MM.1S (cell line): ENCODE data around the gene ZNF547.

Source experiments
- DNase-seq: peaks from one replicate; pipeline ENCODE4 v3.0.0-alpha.2; 2015
- H2AFZ ChIP-seq: fragments of 300-600 bp; sonication (generic); 2 replicates; pipeline ENCODE4 v1.6.0; 2016; ENCODE audit warnings: antibody characterized with exemption, low read length
- H3F3A ChIP-seq: fragments of 300-600 bp; sonication (generic); 2 replicates; pipeline ENCODE4 v1.6.1; 2016; ENCODE audit warnings: mild to moderate bottlenecking, antibody characterized with exemption, low read length, moderate library complexity, mixed read lengths; ENCODE audit not compliant: insufficient read depth
- H3K27ac ChIP-seq: fragments of 300-600 bp; sonication (generic); 2 replicates; pipeline ENCODE4 v1.5.1; 2016; ENCODE audit warnings: mild to moderate bottlenecking, low read length
- H3K27me3 ChIP-seq: fragments of 300-600 bp; sonication (generic); replicated peaks from 2 replicates; pipeline ENCODE4 v1.6.0; 2016; ENCODE audit warnings: low read length; ENCODE audit not compliant: insufficient read depth
- H3K36me3 ChIP-seq: fragments of 300-600 bp; sonication (generic); replicated peaks from 2 replicates; pipeline ENCODE4 v1.6.1; 2016; ENCODE audit warnings: mild to moderate bottlenecking, low read length, mixed read lengths; ENCODE audit not compliant: insufficient read depth
- H3K4me1 ChIP-seq: fragments of 300-600 bp; sonication (generic); 2 replicates; pipeline ENCODE4 v1.6.1; 2016; ENCODE audit warnings: low read length, mixed read lengths
- H3K4me2 ChIP-seq: fragments of 300-600 bp; sonication (generic); 2 replicates; pipeline ENCODE4 v1.6.0; 2016; ENCODE audit warnings: low read depth, low read length
- H3K4me3 ChIP-seq: fragments of 300-600 bp; sonication (generic); 2 replicates; pipeline ENCODE4 v1.5.1; 2016; ENCODE audit warnings: low read length, mixed read lengths
- H3K79me2 ChIP-seq: fragments of 300-600 bp; sonication (generic); 2 replicates; pipeline ENCODE4 v1.6.1; 2016; ENCODE audit warnings: mixed run types, low read length, mixed read lengths
- H3K9ac ChIP-seq: fragments of 300-600 bp; sonication (generic); 2 replicates; pipeline ENCODE4 v1.6.1; 2016; ENCODE audit warnings: low read length, mixed read lengths
- H3K9me2 ChIP-seq: fragments of 300-600 bp; sonication (generic); replicated peaks from 2 replicates; pipeline ENCODE4 v1.6.1; 2016; ENCODE audit warnings: mild to moderate bottlenecking, low read length, mixed read lengths; ENCODE audit not compliant: insufficient read depth
- H3K9me3 ChIP-seq: fragments of 300-600 bp; sonication (generic); replicated peaks from 2 replicates; pipeline ENCODE4 v1.6.1; 2016; ENCODE audit warnings: mild to moderate bottlenecking, low read length, mixed read lengths; ENCODE audit not compliant: insufficient read depth
- H4K20me1 ChIP-seq: fragments of 300-600 bp; sonication (generic); 2 replicates; pipeline ENCODE4 v1.6.1; 2016; ENCODE audit warnings: mild to moderate bottlenecking, low read length, moderate library complexity, mixed read lengths; ENCODE audit not compliant: insufficient read depth
- CTCF ChIP-seq: fragments of 300-600 bp; sonication (generic); IDR thresholded peaks from 2 replicates; pipeline ENCODE4 v1.5.1; 2016; ENCODE audit warnings: antibody characterized with exemption, low read length, mixed read lengths
- EZH2 ChIP-seq: fragments of 300-600 bp; sonication (generic); optimal IDR thresholded peaks from 2 replicates; pipeline ENCODE3; 2017; ENCODE audit warnings: low read depth, mild to moderate bottlenecking, antibody characterized with exemption, low read length, mixed read lengths
- EZH2phosphoT487 ChIP-seq: fragments of 300-600 bp; sonication (generic); IDR thresholded peaks from 2 replicates; pipeline ENCODE4 v1.6.1; 2018; ENCODE audit warnings: antibody characterized with exemption, low read length

ZNF547 gene

GRCh38 chr19:57357406-57357805 is 5.9 kb upstream of the ZNF547 start:
- H3K9me2 ChIP-seq = no peaks in the 10 kb centered on the region
- no peak overlapping the region for H2AFZ ChIP-seq
- H3K27ac ChIP-seq = no peak overlapping the region
- DNase-seq = no peak
- H4K20me1 ChIP-seq = no peaks in the 10 kb centered on the region
- H3F3A ChIP-seq = no peaks in the 10 kb centered on the region
- H3K79me2 ChIP-seq = peaks cover 12% of the 10 kb centered on the region
- H3K9me3 ChIP-seq = no peaks in the 10 kb centered on the region
- no peak overlapping the region for H3K4me2 ChIP-seq
- H3K36me3 ChIP-seq = peaks cover 25% of the 10 kb centered on the region
- H3K4me1 ChIP-seq = no peaks in the 10 kb centered on the region
- TF ChIP-seq CTCF = no peak
- no peaks in the 10 kb centered on the region for H3K27me3 ChIP-seq
- H3K9ac ChIP-seq = no peak overlapping the region
- no peak overlapping the region for H3K4me3 ChIP-seq

GRCh38 chr19:57359300-57359699 is 4.1 kb upstream of the ZNF547 start:
- TF ChIP-seq EZH2 (no peak), CTCF (no peak), EZH2phosphoT487 (no peak)
- Histone ChIP-seq H3K9me3 (no peaks in the 10 kb centered on the region), H3K9me2 (no peaks in the 10 kb centered on the region), H3F3A (peaks cover 5% of the 10 kb centered on the region; the same call in 1 of the 2 replicates), H3K79me2 (peaks cover 7% of the 10 kb centered on the region; the same call in 1 of the 2 replicates), H3K27ac (no peak overlapping the region), H3K4me2 (no peak overlapping the region), H2AFZ (no peak overlapping the region), H3K36me3 (peaks cover 25% of the 10 kb centered on the region), H4K20me1 (no peaks in the 10 kb centered on the region), H3K9ac (no peak overlapping the region), H3K4me1 (no peaks in the 10 kb centered on the region), H3K27me3 (no peaks in the 10 kb centered on the region), H3K4me3 (no peak overlapping the region)
- no peak for DNase-seq

- Histone ChIP-seq H3K4me3 (peak overlapping the region; percentile 60), H3K4me2 (peak overlapping the region; percentile 61; the same call in 1 of the 2 replicates), H3K36me3 (peaks cover 5% of the 10 kb centered on the region), H3K27ac (no peak overlapping the region), H3K4me1 (no peaks in the 10 kb centered on the region), H3K27me3 (no peaks in the 10 kb centered on the region), H3K9me3 (no peaks in the 10 kb centered on the region), H3K9me2 (no peaks in the 10 kb centered on the region), H3K79me2 (peaks cover 7% of the 10 kb centered on the region; the same call in 1 of the 2 replicates), H3K9ac (no peak overlapping the region), H3F3A (peaks cover 5% of the 10 kb centered on the region; the same call in 1 of the 2 replicates), H2AFZ (peak overlapping the region; percentile 84), H4K20me1 (no peaks in the 10 kb centered on the region)
- TF ChIP-seq EZH2phosphoT487 = no peak
- TF ChIP-seq CTCF = no peak
- TF ChIP-seq EZH2 = no peak
- DNase-seq = no peak
These were observed 932 bp upstream of the ZNF547 start for GRCh38 chr19:57362419-57362818.
